Liver (tissue), 9 donors: ENCODE results near the gene NUDT12. TPM values are rescaled to one million over a fixed set of nuclear protein-coding genes. Genes with fewer than 3 reads are reported as not detected.

Source experiments
- DNase-seq: peaks from one replicate; pipeline ENCODE4 v3.0.0-alpha.2; 2017; ENCODE audit warnings: low spot score
- H3K27ac ChIP-seq, 2 donors: one replicate each; pipeline ENCODE4 v1.7.0; 2013; ENCODE audit warnings: inconsistent platforms in 2 of 2, low read length in 2 of 2, control low read depth in 1 of 2, low read depth in 1 of 2, mild to moderate bottlenecking in 1 of 2
- H3K27me3 ChIP-seq, 4 donors: one replicate each; pipeline versions ENCODE4 v1.6.1 to v1.7.0; 2013; ENCODE audit warnings: low read length in 3 of 4, inconsistent platforms in 1 of 4, mild to moderate bottlenecking in 1 of 4, moderate library complexity in 1 of 4; ENCODE audit not compliant: control insufficient read depth in 4 of 4, insufficient read depth in 4 of 4
- H3K36me3 ChIP-seq, 4 donors: one replicate each; pipeline versions ENCODE4 v1.6.1 to v1.7.0; 2013; ENCODE audit warnings: low read length in 3 of 4, mild to moderate bottlenecking in 3 of 4, low read depth in 1 of 4, moderate library complexity in 1 of 4; ENCODE audit not compliant: control insufficient read depth in 4 of 4, insufficient read depth in 3 of 4
- H3K4me1 ChIP-seq, 4 donors: one replicate each; pipeline versions ENCODE4 v1.6.1 to v1.7.0; 2013; ENCODE audit warnings: low read length in 3 of 4, mild to moderate bottlenecking in 3 of 4, moderate library complexity in 1 of 4; ENCODE audit not compliant: control insufficient read depth in 4 of 4, insufficient read depth in 4 of 4
- H3K4me3 ChIP-seq, 3 donors: one replicate each; pipeline versions ENCODE4 v1.6.1 to v1.7.0; 2013; ENCODE audit warnings: low read length in 3 of 3, control low read depth in 1 of 3, low read depth in 1 of 3, mild to moderate bottlenecking in 1 of 3
- H3K9ac ChIP-seq, 2 donors: one replicate each; pipeline ENCODE4 v1.7.0; 2013; ENCODE audit warnings: low read length in 2 of 2, mild to moderate bottlenecking in 2 of 2, moderate library complexity in 2 of 2, control low read depth in 1 of 2, low read depth in 1 of 2
- H3K9me3 ChIP-seq, 4 donors: one replicate each; pipeline versions ENCODE4 v1.6.1 to v1.7.0; 2013; ENCODE audit warnings: low read length in 3 of 4; ENCODE audit not compliant: control insufficient read depth in 4 of 4
- EGR1 ChIP-seq, 2 donors: IDR thresholded peaks; 2 replicates each; pipeline ENCODE4 v1.6.1; 2016 to 2018; ENCODE audit warnings: antibody characterized with exemption in 2 of 2, low read depth in 2 of 2
- FOXA1 ChIP-seq: IDR thresholded peaks from 2 replicates; pipeline ENCODE4 v1.6.1; 2016; ENCODE audit warnings: antibody characterized with exemption
- FOXA2 ChIP-seq: IDR thresholded peaks from 2 replicates; pipeline ENCODE4 v1.6.1; 2016; ENCODE audit warnings: antibody characterized with exemption
- GABPA ChIP-seq, 2 donors: IDR thresholded peaks in 1 of 2; conservative IDR thresholded peaks in 1 of 2; 2 replicates each; pipeline ENCODE4 v1.6.1; 2016; ENCODE audit warnings: antibody characterized with exemption in 2 of 2, mild to moderate bottlenecking in 1 of 2, moderate library complexity in 1 of 2
- HNF4A ChIP-seq, 2 donors: conservative IDR thresholded peaks; 2 replicates each; pipeline ENCODE4 v1.6.1; 2016; ENCODE audit warnings: antibody characterized with exemption in 2 of 2, mild to moderate bottlenecking in 2 of 2
- HNF4G ChIP-seq: IDR thresholded peaks from 2 replicates; pipeline ENCODE4 v1.6.1; 2016; ENCODE audit warnings: antibody characterized with exemption
- JUND ChIP-seq, 2 donors: IDR thresholded peaks; 2 replicates each; pipeline ENCODE4 v1.6.1; 2016; ENCODE audit warnings: antibody characterized with exemption in 2 of 2
- NR2F2 ChIP-seq: IDR thresholded peaks from 2 replicates; pipeline ENCODE4 v1.6.1; 2016; ENCODE audit warnings: antibody characterized with exemption
- RAD21 ChIP-seq, 2 donors: IDR thresholded peaks; 2 replicates each; pipeline ENCODE4 v1.6.1; 2016; ENCODE audit warnings: antibody characterized with exemption in 2 of 2, mild to moderate bottlenecking in 2 of 2
- RXRA ChIP-seq, 2 donors: IDR thresholded peaks; 2 replicates each; pipeline ENCODE4 v1.6.1; 2017 to 2018; ENCODE audit warnings: antibody characterized with exemption in 2 of 2, mild to moderate bottlenecking in 1 of 2
- SP1 ChIP-seq: IDR thresholded peaks from 2 replicates; pipeline ENCODE4 v1.6.1; 2018; ENCODE audit warnings: antibody characterized with exemption, mild to moderate bottlenecking
- TAF1 ChIP-seq: conservative IDR thresholded peaks from 2 replicates; pipeline ENCODE4 v1.6.1; 2016; ENCODE audit warnings: antibody characterized with exemption, mild to moderate bottlenecking
- YY1 ChIP-seq: IDR thresholded peaks from 2 replicates; pipeline ENCODE4 v1.6.1; 2016; ENCODE audit warnings: antibody characterized with exemption, mild to moderate bottlenecking
- WGBS: extraction: QIAGEN DNeasy Blood & Tissue Kit; methylation state at CpG from one replicate; pipeline ENCODE4 v1.1.7; 2013; 5-methylcytosine and 5-hydroxymethylcytosine counted together
- polyA plus RNA-seq, 2 donors: library from polyadenylated mRNA; stranded (reverse) in 1 of 2; unstranded in 1 of 2; fragments of 200-250 nt in 1 of 2; fragments of >200 nt in 1 of 2; fragmentation: Nextera tagmentation in 1 of 2; extraction: Ambion mirVana in 1 of 2; gene quantifications; one replicate each; pipeline versions ENCODE4 v1.2.1 to v1.2.3, GENCODE V29; 2013 to 2015
- total RNA-seq, 2 donors: library from RNA; depleted of rRNA; stranded (reverse); fragments of >200 nt; gene quantifications; one replicate each; pipeline ENCODE4 v1.2.3, GENCODE V29; 2014
- TF ChIP-seq, protein P1 (sequence below): IDR thresholded peaks from 2 replicates; pipeline ENCODE4 v1.6.1; 2016; ENCODE audit warnings: antibody characterized with exemption
- TF ChIP-seq, protein P2 (sequence below): fragments of 150-350 bp; IDR thresholded peaks from 2 replicates; pipeline ENCODE4 v1.5.1; 2017; ENCODE audit warnings: improper control_type of control experiment, low read depth, low read length; ENCODE audit not compliant: missing input control
- TF ChIP-seq, protein P3 (sequence below): IDR thresholded peaks from 2 replicates; pipeline ENCODE4 v1.6.1; 2016; ENCODE audit warnings: antibody characterized with exemption
- TF ChIP-seq, protein P4 (sequence below): IDR thresholded peaks from 2 replicates; pipeline ENCODE4 v1.6.1; 2016; ENCODE audit warnings: antibody characterized with exemption, mild to moderate bottlenecking
- TF ChIP-seq, protein P5 (sequence below): IDR thresholded peaks from 2 replicates; pipeline ENCODE4 v1.6.1; 2016; ENCODE audit warnings: antibody characterized with exemption
- donor health status: healthy.
- donor health status: healthy.
- donor health status: healthy.
- donor health status: healthy.
- donor health status: healthy.

The NUDT12 gene
- total and polyA plus RNA-seq, 4 donors, result 8.6 to 19.0 (median 13.3) TPM

DNA sequence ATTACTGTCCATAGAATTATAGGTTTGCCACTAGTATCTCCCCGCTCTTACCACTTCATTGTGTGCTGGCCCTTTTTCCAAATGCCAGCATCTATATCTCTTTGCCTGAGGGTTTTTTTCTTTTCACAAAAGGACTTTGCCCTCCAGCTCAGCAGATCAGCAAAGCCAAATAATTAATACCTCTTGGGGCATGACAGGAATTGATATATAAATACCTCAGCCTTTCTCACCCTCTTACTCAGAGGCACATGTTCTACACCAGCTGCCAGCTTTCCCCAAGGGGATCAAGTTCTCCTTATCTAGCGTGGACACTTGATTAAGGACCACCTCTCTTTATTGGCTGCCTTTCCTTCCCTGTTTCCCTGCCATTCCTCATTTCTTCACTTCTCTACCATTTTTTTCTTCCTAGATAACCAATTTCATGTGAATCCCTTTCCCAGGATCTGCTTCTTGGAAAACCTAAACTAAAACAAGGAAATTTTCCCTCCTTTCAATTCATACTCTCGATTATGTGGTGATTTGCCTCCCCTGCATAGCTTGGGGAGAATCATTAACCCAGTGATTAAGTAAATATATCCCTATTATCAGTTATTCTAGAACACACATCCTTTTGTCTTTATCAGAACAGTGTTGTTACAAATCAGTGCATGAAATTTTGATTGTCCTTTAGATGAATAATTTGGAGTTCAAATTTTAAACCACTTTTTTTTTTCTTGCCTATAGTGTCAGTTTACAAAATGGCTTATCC is 6.9 kb upstream of the NUDT12 start:
- Histone ChIP-seq H3K4me3 (no peak overlapping the region), H3K36me3 (no peaks in the 10 kb centered on the region), H3K27ac (peak overlapping the region in 1 of 2 donors; percentile 28), H3K9ac (no peak overlapping the region), H3K27me3 (no peaks in the 10 kb centered on the region), H3K9me3 (no peaks in the 10 kb centered on the region), H3K4me1 (peaks cover 0 to 9% (median 8%) of the 10 kb centered on the region in 4 donors)
- 59% methylated on average over 3 of the region's 3 CpGs for WGBS
- no peak for TF ChIP-seq EGR1 (IDR thresholded peaks at IDR 0.05; ENCODE audit: low read depth in 2 of 2)
- TF ChIP-seq FOXA2, result no peak
- no peak for TF ChIP-seq FOXA1
- no peak for TF ChIP-seq NR2F2
- TF ChIP-seq, protein P1, sequence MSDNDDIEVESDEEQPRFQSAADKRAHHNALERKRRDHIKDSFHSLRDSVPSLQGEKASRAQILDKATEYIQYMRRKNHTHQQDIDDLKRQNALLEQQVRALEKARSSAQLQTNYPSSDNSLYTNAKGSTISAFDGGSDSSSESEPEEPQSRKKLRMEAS, result peak; percentile 23
- peak; percentile 92 for TF ChIP-seq SP1
- TF ChIP-seq, protein P2, sequence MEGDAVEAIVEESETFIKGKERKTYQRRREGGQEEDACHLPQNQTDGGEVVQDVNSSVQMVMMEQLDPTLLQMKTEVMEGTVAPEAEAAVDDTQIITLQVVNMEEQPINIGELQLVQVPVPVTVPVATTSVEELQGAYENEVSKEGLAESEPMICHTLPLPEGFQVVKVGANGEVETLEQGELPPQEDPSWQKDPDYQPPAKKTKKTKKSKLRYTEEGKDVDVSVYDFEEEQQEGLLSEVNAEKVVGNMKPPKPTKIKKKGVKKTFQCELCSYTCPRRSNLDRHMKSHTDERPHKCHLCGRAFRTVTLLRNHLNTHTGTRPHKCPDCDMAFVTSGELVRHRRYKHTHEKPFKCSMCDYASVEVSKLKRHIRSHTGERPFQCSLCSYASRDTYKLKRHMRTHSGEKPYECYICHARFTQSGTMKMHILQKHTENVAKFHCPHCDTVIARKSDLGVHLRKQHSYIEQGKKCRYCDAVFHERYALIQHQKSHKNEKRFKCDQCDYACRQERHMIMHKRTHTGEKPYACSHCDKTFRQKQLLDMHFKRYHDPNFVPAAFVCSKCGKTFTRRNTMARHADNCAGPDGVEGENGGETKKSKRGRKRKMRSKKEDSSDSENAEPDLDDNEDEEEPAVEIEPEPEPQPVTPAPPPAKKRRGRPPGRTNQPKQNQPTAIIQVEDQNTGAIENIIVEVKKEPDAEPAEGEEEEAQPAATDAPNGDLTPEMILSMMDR, result no peak
- TF ChIP-seq HNF4A (conservative IDR thresholded peaks at IDR 0.05), result peak; percentile 86 to 91
- TF ChIP-seq, protein P3, sequence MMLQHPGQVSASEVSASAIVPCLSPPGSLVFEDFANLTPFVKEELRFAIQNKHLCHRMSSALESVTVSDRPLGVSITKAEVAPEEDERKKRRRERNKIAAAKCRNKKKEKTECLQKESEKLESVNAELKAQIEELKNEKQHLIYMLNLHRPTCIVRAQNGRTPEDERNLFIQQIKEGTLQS, result no peak
- no peak for TF ChIP-seq TAF1
- TF ChIP-seq, protein P4, sequence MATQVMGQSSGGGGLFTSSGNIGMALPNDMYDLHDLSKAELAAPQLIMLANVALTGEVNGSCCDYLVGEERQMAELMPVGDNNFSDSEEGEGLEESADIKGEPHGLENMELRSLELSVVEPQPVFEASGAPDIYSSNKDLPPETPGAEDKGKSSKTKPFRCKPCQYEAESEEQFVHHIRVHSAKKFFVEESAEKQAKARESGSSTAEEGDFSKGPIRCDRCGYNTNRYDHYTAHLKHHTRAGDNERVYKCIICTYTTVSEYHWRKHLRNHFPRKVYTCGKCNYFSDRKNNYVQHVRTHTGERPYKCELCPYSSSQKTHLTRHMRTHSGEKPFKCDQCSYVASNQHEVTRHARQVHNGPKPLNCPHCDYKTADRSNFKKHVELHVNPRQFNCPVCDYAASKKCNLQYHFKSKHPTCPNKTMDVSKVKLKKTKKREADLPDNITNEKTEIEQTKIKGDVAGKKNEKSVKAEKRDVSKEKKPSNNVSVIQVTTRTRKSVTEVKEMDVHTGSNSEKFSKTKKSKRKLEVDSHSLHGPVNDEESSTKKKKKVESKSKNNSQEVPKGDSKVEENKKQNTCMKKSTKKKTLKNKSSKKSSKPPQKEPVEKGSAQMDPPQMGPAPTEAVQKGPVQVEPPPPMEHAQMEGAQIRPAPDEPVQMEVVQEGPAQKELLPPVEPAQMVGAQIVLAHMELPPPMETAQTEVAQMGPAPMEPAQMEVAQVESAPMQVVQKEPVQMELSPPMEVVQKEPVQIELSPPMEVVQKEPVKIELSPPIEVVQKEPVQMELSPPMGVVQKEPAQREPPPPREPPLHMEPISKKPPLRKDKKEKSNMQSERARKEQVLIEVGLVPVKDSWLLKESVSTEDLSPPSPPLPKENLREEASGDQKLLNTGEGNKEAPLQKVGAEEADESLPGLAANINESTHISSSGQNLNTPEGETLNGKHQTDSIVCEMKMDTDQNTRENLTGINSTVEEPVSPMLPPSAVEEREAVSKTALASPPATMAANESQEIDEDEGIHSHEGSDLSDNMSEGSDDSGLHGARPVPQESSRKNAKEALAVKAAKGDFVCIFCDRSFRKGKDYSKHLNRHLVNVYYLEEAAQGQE, result peak; percentile 51
- peak in 1 of 2 donors; percentile 12 for TF ChIP-seq RXRA (IDR thresholded peaks at IDR 0.05)
- TF ChIP-seq YY1, result peak; percentile 55
- no peak for TF ChIP-seq RAD21 (IDR thresholded peaks at IDR 0.05)
- TF ChIP-seq HNF4G, result peak; percentile 89
- TF ChIP-seq GABPA (IDR thresholded peaks at IDR 0.05 in 1 of 2, conservative IDR thresholded peaks at IDR 0.05 in 1 of 2), result no peak
- peak in 1 of 2 donors; percentile 22 for TF ChIP-seq JUND (IDR thresholded peaks at IDR 0.05)
- TF ChIP-seq, protein P5, sequence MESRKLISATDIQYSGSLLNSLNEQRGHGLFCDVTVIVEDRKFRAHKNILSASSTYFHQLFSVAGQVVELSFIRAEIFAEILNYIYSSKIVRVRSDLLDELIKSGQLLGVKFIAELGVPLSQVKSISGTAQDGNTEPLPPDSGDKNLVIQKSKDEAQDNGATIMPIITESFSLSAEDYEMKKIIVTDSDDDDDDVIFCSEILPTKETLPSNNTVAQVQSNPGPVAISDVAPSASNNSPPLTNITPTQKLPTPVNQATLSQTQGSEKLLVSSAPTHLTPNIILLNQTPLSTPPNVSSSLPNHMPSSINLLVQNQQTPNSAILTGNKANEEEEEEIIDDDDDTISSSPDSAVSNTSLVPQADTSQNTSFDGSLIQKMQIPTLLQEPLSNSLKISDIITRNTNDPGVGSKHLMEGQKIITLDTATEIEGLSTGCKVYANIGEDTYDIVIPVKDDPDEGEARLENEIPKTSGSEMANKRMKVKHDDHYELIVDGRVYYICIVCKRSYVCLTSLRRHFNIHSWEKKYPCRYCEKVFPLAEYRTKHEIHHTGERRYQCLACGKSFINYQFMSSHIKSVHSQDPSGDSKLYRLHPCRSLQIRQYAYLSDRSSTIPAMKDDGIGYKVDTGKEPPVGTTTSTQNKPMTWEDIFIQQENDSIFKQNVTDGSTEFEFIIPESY, result no peak
- DNase-seq, result no peak
